Panc1 (cell line): ENCODE measurements around the gene TRABD2B. TPM values are rescaled to one million over a fixed set of nuclear protein-coding genes. Genes with fewer than 3 reads are reported as not detected.

ENCODE experiments used
- ATAC-seq: fragments of 200-7000 bp; cut with Tn5 transposase; 2 replicates; pipeline ENCODE4 v1.9.1; 2020; ENCODE audit warnings: mild to moderate bottlenecking, moderate library complexity
- BruUV-seq: library from RNA; stranded (reverse); fragments of 400-500 nt; replicated peaks from 2 replicates; lab custom pipeline; 2021; lab: Mats Ljungman, UMichigan
- CTCF ChIA-PET: fragments of 300-600 bp; sonication (Branson Sonifier 250); formaldehyde crosslinking; loops from one replicate; lab custom pipeline; 2022; ENCODE audit warnings: antibody characterized with exemption; lab: Charles Lee
- POLR2A ChIA-PET: fragments of 300-600 bp; sonication (Branson Sonifier 250); formaldehyde crosslinking; loops from one replicate; lab custom pipeline; 2022; ENCODE audit warnings: antibody characterized with exemption; lab: Charles Lee
- DNase-seq: peaks from one replicate; pipeline ENCODE4 v3.0.0-alpha.2; 2010; ENCODE audit warnings: low read depth, low spot score
- H3K27ac ChIP-seq: 2 replicates; pipeline ENCODE4 v1.5.1; 2011; ENCODE audit warnings: mild to moderate bottlenecking, low read length, inconsistent platforms
- H3K27me3 ChIP-seq: fragments of 200-500 bp; sonication (Bioruptor generic); 2 replicates; pipeline ENCODE4 v1.6.0; 2014; ENCODE audit warnings: low read length, inconsistent platforms; ENCODE audit not compliant: control insufficient read depth, insufficient read depth
- H3K36me3 ChIP-seq: fragments of 200-500 bp; sonication (Bioruptor generic); 2 replicates; pipeline ENCODE4 v1.5.1; 2014; ENCODE audit warnings: inconsistent platforms, mild to moderate bottlenecking, low read length, moderate library complexity; ENCODE audit not compliant: control insufficient read depth, insufficient read depth
- H3K4me1 ChIP-seq: 2 replicates; pipeline ENCODE4 v1.5.1; 2011; ENCODE audit warnings: inconsistent platforms, mild to moderate bottlenecking, low read length, moderate library complexity; ENCODE audit not compliant: control insufficient read depth, insufficient read depth
- H3K4me3 ChIP-seq, 2 experiments: 2 replicates each; pipeline ENCODE4 v1.5.1; 2011 to 2012; ENCODE audit warnings: low read depth in 2 of 2, low read length in 2 of 2, mild to moderate bottlenecking in 2 of 2, inconsistent platforms in 1 of 2, moderate library complexity in 1 of 2
- H3K9me3 ChIP-seq: fragments of 200-500 bp; sonication (Bioruptor generic); 2 replicates; pipeline ENCODE4 v1.5.1; 2014; ENCODE audit warnings: low read depth, mild to moderate bottlenecking, inconsistent platforms, low read length, moderate library complexity; ENCODE audit not compliant: control insufficient read depth, insufficient read depth
- CTCF ChIP-seq: fragments of 450-650 bp; IDR thresholded peaks from 2 replicates; pipeline ENCODE4 v1.5.1; 2017; ENCODE audit warnings: mild to moderate bottlenecking
- POLR2AphosphoS5 ChIP-seq: IDR thresholded peaks from 2 replicates; pipeline ENCODE4 v1.6.1; 2012; ENCODE audit warnings: mild to moderate bottlenecking, low read depth, low read length, moderate library complexity
- REST ChIP-seq, 2 experiments: IDR thresholded peaks; 2 replicates each; pipeline ENCODE4 v1.6.1; 2011 to 2012; ENCODE audit warnings: low read depth in 2 of 2, control low read depth in 1 of 2, low read length in 1 of 2, mild to moderate bottlenecking in 1 of 2, moderate library complexity in 1 of 2; ENCODE audit not compliant: insufficient read depth in 1 of 2
- SIN3A ChIP-seq: IDR thresholded peaks from 2 replicates; pipeline ENCODE4 v1.6.1; 2012; ENCODE audit warnings: low read depth, mild to moderate bottlenecking, low read length, moderate library complexity, borderline replicate concordance; ENCODE audit not compliant: insufficient read depth
- TCF7L2 ChIP-seq: IDR thresholded peaks from 2 replicates; pipeline ENCODE4 v1.6.1; 2011; ENCODE audit warnings: mild to moderate bottlenecking, low read depth, low read length, inconsistent platforms
- in situ Hi-C: cut with HindIII; loops from 2 replicates; pipeline ENCODE4 v1.10.0; 2016; ENCODE audit warnings: low sequenced_read_pairs, low pct_unique_long_range_greater_than_20kb
- intact Hi-C: fragments of 100-400 bp; cut with micrococcal nuclease; formaldehyde crosslinking; loops from one replicate; pipeline ENCODE4 v1.10.0; 2022; ENCODE audit not compliant: unreplicated experiment
- total RNA-seq: library from RNA; stranded (reverse); gene quantifications from one replicate; pipeline ENCODE4 v1.2.1, GENCODE V29; 2021; ENCODE audit not compliant: unreplicated experiment

The TRABD2B gene
- total RNA-seq, 1 experiment from 2014 or later = not detected

GRCh38 chr1:47893412-47893811 lies 103.8 kb downstream of the TRABD2B start:
- H3K4me3 ChIP-seq = no peak overlapping the region
- no peak for TF ChIP-seq POLR2AphosphoS5
- TF ChIP-seq SIN3A = no peak
- TF ChIP-seq CTCF = no peak
- no peak for TF ChIP-seq REST (IDR thresholded peaks at IDR 0.05; ENCODE audit: insufficient read depth in 1 of 2, low read depth in 2 of 2, low read length in 1 of 2)
- no peak for TF ChIP-seq TCF7L2
- DNase-seq (no peak), ATAC-seq (no peak)
- H3K4me1 ChIP-seq = no peaks in the 10 kb centered on the region
- no peaks in the 10 kb centered on the region for H3K36me3 ChIP-seq
- no peak overlapping the region for H3K27ac ChIP-seq
- intact Hi-C loops = no loop called here
- no TSS peak for BruUV-seq
- no peaks in the 10 kb centered on the region for H3K9me3 ChIP-seq
- ChIA-PET CTCF (no interaction called here), POLR2A (no interaction called here)
- peaks cover 10% of the 10 kb centered on the region for H3K27me3 ChIP-seq
- in situ Hi-C loops = no loop called here

GRCh38 chr1:47890779-47891178 lies 106.4 kb downstream of the TRABD2B start:
- ChIA-PET CTCF (no interaction called here), POLR2A (no interaction called here)
- no peak for ATAC-seq
- no peaks in the 10 kb centered on the region for H3K4me1 ChIP-seq
- BruUV-seq = no TSS peak
- in situ Hi-C loops (no loop called here), intact Hi-C loops (no loop called here)
- H3K9me3 ChIP-seq = no peaks in the 10 kb centered on the region
- no peak overlapping the region for H3K27ac ChIP-seq
- TF ChIP-seq SIN3A (no peak), TCF7L2 (no peak), POLR2AphosphoS5 (no peak), CTCF (no peak), REST (IDR thresholded peaks at IDR 0.05; ENCODE audit: insufficient read depth in 1 of 2, low read depth in 2 of 2, low read length in 1 of 2) (no peak)
- no peak for DNase-seq
- no peak overlapping the region for H3K4me3 ChIP-seq
- H3K27me3 ChIP-seq = peaks cover 12% of the 10 kb centered on the region
- H3K36me3 ChIP-seq = no peaks in the 10 kb centered on the region
